ENCODE data around the gene GABRR2. TPM values are rescaled to one million over a fixed set of nuclear protein-coding genes. Genes with fewer than 3 reads are reported as not detected.

The GABRR2 gene
- total and polyA plus RNA-seq, 10 of the 15 experiments (the other 5 are each of a cell fraction or from before 2014, with no cell fraction given) = 0.16 to 0.72 (median 0.32) TPM; not detected in 2

DNA sequence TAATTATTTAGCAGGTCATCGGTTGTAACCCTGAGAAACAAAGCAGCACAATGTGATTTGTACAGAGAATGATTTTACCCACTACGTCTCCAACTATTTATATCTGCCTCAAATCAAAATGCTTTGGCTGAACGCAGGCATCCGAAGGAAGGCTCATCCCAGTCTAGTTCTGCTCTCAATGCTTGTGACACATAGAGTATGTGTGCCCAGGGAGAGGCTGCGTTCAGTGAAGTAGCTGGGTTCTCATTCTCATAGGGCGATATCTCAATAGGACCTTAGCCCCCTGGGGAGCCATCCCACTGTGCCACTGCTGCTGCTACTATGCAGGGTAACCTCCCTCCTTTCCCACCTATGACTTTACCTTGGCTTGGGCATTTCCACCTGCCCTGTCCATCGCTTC, 407 bp downstream of the GABRR2 start:
- no peak overlapping the region for H3K9ac ChIP-seq (ENCODE audit: control insufficient read depth, insufficient read depth, low read length)
- no peaks in the 10 kb centered on the region for H3K79me2 ChIP-seq (ENCODE audit: control insufficient read depth, insufficient read depth, low read length)
- ChIA-PET CTCF (interaction anchor here (1.0 kb wide), 1 partner anchor 54 kb away, joined by 3 read pairs; no protein-coding TSS in a partner anchor), SMC1A (ENCODE audit: uncharacterized antibody, unreplicated experiment) (no interaction called here), POLR2A (no interaction called here), RAD21 (ENCODE audit: unreplicated experiment) (no interaction called here)
- no peak overlapping the region for H2AFZ ChIP-seq (ENCODE audit: control insufficient read depth, low read depth, low read length)
- no TSS peak for BruUV-seq (replicated peaks)
- ATAC-seq = no peak
- no peak overlapping the region for H3K4me2 ChIP-seq (ENCODE audit: control insufficient read depth, insufficient read depth)
- H3K4me1 ChIP-seq (ENCODE audit: control insufficient read depth, insufficient read depth, low read length) = peaks cover 4% of the 10 kb centered on the region; the same call in 1 of the 2 replicates
- TF ChIP-seq CUX1 (IDR thresholded peaks at IDR 0.05; ENCODE audit: insufficient replicate concordance, low read depth, low read length) (no peak), RAD51 (IDR thresholded peaks at IDR 0.05) (no peak), IKZF1 (conservative IDR thresholded peaks at IDR 0.05) (no peak), TCF12 (IDR thresholded peaks at IDR 0.05; ENCODE audit: low read depth, low read length) (no peak), MEF2A (IDR thresholded peaks at IDR 0.05; ENCODE audit: insufficient read depth, low read depth, low read length) (no peak), EZH2 (IDR thresholded peaks at IDR 0.05; ENCODE audit: borderline replicate concordance, control insufficient read depth, low read depth, low read length) (no peak), NFXL1 (IDR thresholded peaks at IDR 0.05; ENCODE audit: borderline replicate concordance) (no peak), TARDBP (IDR thresholded peaks at IDR 0.05; ENCODE audit: borderline replicate concordance) (no peak)
- TF ChIP-seq, protein P1, sequence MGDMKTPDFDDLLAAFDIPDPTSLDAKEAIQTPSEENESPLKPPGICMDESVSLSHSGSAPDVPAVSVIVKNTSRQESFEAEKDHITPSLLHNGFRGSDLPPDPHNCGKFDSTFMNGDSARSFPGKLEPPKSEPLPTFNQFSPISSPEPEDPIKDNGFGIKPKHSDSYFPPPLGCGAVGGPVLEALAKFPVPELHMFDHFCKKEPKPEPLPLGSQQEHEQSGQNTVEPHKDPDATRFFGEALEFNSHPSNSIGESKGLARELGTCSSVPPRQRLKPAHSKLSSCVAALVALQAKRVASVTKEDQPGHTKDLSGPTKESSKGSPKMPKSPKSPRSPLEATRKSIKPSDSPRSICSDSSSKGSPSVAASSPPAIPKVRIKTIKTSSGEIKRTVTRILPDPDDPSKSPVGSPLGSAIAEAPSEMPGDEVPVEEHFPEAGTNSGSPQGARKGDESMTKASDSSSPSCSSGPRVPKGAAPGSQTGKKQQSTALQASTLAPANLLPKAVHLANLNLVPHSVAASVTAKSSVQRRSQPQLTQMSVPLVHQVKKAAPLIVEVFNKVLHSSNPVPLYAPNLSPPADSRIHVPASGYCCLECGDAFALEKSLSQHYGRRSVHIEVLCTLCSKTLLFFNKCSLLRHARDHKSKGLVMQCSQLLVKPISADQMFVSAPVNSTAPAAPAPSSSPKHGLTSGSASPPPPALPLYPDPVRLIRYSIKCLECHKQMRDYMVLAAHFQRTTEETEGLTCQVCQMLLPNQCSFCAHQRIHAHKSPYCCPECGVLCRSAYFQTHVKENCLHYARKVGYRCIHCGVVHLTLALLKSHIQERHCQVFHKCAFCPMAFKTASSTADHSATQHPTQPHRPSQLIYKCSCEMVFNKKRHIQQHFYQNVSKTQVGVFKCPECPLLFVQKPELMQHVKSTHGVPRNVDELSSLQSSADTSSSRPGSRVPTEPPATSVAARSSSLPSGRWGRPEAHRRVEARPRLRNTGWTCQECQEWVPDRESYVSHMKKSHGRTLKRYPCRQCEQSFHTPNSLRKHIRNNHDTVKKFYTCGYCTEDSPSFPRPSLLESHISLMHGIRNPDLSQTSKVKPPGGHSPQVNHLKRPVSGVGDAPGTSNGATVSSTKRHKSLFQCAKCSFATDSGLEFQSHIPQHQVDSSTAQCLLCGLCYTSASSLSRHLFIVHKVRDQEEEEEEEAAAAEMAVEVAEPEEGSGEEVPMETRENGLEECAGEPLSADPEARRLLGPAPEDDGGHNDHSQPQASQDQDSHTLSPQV (IDR thresholded peaks at IDR 0.05) = no peak
- no peaks in the 10 kb centered on the region for H3K27me3 ChIP-seq (replicated peaks in 1 of 2; ENCODE audit: control insufficient read depth in 2 of 2, insufficient read depth in 2 of 2, low read length in 1 of 2)
- in situ Hi-C loops (cut with MboI) (no loop called here), intact Hi-C loops (cut with micrococcal nuclease; ENCODE audit: unreplicated experiment) (no loop called here)
- WGBS (ENCODE audit: insufficient coverage, insufficient replicate concordance, low lambda C conversion rate, missing lambda C conversion rate) = 94% methylated on average over 7 of the region's 7 CpGs
- DNase-seq (ENCODE audit: low read depth, low spot score) = no peak
- FAIRE-seq = no peak
- H3K4me3 ChIP-seq = no peak overlapping the region
- H4K20me1 ChIP-seq (ENCODE audit: control insufficient read depth, insufficient read depth) = no peaks in the 10 kb centered on the region
- H3K27ac ChIP-seq (ENCODE audit: control insufficient read depth, insufficient read depth) = no peak overlapping the region
- no peaks in the 10 kb centered on the region for H3K36me3 ChIP-seq (ENCODE audit: control insufficient read depth in 2 of 2, insufficient read depth in 2 of 2, low read length in 1 of 2)
- H3K9me3 ChIP-seq (replicated peaks; ENCODE audit: control insufficient read depth, insufficient read depth, low read length) = no peaks in the 10 kb centered on the region
